DMS53 treated with DMSO at 0.1 percent for 48 hours (cell line): ENCODE measurements around the gene UBE3D.
"Not testable (repeated sequence)": the region's sequence is repeated elsewhere in the genome, so short reads cannot be mapped to it uniquely, and the experiment has no call there.

Source experiments
- DNase-seq: peaks from one replicate; lab custom pipeline; 2025; ENCODE audit not compliant: unreplicated experiment; lab: John Stamatoyannopoulos, UW

Gene UBE3D

DNA sequence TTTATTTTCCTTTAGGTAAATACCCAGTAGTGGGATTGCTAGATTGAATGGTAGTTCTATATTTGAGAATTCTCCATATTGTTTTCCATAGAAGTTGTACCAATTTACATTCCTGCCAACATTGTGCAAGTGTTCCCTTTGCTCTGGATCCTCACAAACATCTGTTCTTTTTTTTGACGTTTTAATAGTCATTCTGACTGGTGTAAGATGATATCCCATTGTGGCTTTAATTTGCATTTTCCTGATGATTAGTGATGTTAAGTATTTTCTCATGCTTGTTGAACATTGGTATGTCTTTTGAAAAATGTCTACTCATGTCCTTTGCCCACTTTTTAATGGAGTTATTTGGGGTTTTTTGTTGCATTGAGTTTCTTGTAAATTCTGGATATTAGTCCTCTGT lies 85.6 kb downstream of the UBE3D start:
- DNase-seq, result no peak

- DNase-seq, result no peak
Measured at GRCh38 chr6:82979657-82980056, 86.0 kb downstream of the UBE3D start.

DNA sequence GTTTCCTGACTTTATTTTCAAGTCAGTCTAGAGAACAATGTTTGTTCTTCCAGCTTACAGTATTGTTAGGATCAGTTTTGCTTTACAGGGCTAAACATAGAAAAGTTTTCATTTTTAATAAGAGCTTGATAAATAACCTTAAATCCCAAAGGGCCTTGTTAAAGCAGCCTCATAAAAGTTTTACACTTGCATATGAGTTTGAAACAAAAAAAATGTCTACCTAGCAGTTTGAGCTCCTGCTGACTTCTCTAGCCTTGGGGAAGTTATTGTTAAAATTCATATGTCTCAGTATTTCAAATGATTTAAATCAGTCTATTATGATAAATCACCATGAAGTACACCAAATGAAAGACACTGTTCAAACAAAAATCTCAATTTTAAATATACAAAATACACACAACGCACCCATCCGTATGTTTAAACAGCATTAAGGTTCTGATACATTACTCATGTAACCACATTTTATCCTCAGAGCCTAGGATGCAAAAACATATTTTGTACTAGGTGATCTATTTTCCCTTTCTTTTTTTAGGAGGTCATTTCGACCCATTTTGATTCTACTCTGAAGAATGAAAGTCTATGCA lies 87.2 kb downstream of the UBE3D start:
- no peak for DNase-seq

- no peak for DNase-seq
Measured at GRCh38 chr6:82976179-82976578, 89.5 kb downstream of the UBE3D start.

DNA sequence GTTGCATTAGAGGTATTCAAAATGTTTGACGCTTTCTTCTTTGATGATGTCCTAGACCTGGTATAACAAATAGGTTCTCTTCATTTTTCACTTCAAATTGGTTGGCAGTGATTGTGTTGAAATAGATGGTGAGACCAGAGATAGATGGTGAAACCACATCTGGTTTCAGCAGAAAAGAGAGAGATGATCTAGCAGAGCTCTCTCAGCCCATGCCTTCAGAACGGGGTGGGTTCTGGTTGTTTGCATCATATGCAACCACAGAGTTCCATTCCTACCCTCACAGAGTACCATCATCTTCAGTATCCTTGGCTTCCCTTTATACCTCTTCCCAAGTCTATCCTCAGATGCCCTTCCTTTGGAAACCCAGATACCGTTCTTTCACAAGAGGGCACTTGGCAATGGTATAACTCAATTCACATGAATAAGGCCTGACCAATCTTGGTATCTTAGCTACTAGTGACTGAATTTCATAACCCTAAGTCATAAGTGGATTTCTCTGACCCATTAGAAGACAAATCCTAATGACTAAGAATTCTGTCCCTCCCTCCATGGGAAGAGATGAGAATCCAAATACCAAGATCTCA lies 93.7 kb downstream of the UBE3D start:
- no peak for DNase-seq

DNA sequence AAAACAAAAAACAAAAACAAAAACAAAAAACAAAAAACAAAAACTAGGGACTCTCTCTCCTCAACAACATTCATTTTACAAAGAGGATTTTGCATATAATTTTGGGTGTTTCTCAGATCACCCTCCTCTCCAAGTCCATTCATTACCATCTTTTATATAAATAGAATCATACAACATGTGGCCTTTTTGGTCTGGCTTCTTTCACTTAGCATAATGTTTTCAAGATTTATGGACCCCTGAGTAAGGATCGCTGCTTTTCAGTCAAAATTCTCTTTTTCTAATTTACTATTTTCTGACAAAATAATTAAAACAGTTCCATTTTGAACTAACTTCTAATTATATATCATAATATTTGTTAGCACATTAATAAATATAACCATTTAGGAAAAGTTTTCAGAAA lies 94.8 kb downstream of the UBE3D start:
- no peak for DNase-seq

DNA sequence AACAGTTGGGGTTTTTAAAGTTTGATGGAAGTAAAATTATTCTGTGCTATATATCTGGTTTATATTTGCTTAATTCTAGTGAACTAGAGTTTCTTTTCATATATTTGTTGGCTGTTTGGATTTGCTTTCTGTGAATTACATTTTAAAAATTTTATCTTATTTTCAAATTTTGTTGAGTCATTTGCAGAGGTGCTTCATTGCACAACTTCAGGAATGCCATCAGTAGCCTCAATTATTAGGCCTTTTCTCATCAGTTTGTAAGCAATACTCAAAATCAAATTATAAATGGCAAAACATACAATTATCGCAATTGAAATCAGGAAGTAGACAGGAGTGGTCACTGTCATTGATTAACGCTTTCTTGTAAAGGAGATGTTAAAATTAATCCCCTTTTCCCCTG lies 96.9 kb downstream of the UBE3D start:
- no peak for DNase-seq

DNA sequence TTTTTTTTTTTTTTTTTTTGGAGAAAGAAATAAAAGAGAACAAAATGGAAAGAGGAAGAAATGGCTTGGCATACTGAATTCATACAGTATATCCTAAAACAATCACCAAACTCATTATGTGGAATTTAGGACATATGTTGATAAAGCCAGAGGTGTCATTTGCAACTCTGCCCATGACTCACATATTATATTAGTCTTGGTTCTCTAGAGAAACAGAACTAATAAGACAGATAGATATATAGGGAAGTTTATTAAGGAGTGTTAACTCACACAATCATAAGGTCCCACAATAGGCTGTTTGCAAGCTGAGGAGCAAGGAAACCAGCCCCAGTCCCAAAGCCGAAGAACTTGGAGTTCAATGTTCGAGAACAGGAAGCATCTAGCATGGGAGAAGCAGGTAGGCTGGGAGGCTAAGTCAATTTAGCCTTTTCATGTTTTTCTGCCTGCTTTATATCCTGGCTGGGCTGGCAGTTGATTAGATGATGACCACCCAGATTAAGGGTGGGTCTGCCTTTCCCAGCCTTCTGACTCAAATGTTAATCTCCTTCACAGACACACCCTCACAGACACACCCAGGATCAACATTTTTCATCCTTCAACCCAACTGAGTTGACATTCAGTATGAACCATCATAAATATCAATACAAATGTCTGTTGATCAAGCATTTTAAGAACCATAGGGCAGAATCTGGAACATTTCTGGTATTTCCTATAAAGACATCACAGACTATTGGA lies 102.3 kb downstream of the UBE3D start:
- no peak for DNase-seq

- no peak for DNase-seq
Measured at GRCh38 chr6:82959385-82959941, 106.2 kb downstream of the UBE3D start.

- DNase-seq, result no peak
Measured at GRCh38 chr6:82958551-82958950, 107.1 kb downstream of the UBE3D start.

DNA sequence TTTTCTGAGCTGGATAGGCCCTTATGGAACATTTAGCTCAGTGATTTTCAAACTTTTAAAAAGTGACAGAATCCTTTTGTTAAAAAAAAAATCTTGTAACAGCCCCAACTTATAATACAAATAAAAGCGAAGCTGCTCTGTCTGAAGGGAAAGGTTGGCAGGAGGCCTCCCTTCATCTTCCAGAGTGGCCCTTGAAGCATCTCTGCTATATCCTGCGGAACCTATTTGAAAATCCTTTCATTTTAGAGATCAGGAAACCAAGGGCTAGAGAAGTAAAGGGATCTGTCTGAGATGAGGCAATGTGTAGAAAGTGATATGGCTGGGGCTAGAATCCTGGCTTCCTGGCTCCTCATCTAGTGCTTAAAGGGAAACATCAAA lies 107.8 kb downstream of the UBE3D start:
- no peak for DNase-seq

DNA sequence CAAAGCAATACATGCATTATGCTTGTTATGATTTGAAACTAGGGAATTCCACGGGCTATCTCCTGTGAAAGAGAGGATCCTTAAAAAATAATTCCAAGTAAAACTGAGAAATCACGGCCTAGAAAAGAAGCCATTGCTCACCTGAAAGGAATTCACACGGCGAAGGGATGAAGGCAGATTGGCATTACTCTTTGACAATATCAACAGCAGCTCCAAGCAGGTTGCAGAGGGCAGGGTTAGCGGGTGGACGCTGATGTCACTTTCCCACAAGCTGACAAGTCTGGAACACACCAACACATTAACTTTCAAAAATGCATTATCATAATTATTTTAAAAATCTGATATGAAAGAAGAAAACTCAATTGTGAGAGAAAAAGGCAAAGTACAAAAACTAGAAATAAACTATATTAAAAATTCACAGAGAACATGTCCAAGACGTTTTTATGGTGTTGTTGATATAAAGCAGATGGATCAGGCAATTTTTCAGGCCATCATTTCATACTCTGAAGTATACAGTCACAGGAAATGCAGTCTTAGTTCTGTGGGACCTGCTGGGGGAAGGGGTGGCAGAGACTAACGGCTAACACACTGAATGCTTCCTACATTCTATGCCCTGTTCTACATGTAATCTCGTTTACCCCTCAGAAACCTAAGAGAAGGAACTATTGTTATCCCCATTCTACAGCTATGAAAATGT lies 108.3 kb downstream of the UBE3D start:
- no peak for DNase-seq

DNA sequence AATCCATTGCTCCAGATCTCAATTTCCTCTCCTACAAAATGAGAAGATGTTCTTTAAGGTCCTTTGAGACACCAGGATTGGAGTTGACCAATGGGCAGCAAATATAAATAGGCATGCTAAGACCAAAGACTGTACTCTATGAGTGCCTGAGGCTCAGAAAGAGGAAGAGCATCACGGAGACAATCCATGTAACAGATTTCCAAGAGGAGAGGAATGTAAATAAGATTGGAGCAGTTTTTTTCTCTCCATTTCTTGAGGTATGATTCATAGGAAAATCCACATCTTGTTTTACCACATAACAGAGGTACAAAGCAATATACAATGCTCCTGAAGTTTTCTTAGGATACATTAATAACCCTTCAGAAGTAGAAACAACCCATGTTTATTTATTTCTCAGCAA lies 109.8 kb downstream of the UBE3D start:
- no peak for DNase-seq

DNA sequence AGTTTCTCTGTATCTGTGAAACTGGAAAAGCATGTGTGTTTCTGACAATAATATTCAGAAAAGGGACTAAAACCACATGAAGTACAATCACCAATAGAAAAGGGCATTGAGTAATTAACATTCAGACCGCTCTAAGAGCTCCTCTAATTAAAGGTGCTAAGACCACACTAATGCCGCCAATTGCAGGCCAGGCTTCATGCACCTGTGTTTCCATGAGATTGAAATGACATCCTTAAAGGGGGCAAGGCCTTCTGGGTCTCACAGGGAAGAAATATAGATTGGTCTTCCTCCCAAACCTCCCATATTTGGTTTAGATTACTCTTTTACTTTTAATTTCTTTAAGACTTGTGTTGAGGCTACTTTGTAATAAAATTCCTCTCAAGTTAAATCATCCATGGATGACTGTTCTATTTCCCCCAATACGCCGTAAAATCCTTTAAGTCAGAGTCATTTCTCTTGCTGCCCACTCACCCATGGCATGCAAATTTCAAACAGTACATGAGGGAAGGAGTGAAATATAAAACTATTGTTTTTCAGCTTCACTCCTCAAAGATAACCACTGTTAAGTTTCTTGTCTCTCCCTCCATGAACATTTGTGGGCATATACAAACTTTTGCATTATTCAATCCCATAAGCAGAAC lies 110.6 kb downstream of the UBE3D start:
- no peak for DNase-seq

DNA sequence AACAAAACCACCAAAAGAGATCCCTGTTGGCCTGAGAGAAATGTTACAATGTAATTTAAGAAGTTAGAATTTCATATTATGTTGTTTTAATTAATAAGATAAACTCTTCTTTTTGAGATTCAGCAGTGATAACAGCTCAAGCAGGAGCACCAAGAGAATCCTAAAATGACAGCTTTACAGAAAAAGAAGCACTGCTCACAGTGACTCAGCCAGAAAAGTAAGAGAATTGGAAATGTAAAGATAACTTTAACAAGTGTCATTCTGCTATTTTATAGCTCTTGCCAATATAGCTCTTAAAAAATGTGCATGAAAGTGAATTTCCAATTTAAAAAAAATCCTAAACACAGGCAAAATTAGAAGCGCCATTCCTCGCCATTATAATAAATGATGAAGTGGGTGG lies 111.3 kb downstream of the UBE3D start:
- no peak for DNase-seq

DNA sequence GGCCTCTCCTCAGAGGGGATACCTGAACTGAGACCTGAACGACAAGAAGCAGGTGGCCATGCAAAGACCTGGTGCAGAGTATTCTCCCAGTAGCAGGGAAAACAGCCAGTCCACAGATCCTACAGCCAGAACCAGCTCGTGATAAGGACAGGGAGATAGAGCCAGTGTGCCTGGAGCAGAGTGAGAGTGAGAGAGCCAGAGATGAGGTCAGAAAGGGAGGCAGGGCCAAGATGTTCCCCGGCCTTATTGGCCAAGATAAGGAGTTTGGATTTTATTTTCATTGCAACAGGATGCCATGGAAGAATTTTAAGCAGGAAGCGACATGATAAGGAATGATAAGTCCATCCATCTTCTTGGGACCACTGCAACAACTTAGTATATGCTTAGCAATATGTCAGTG lies 111.8 kb downstream of the UBE3D start:
- DNase-seq, result no peak

DNA sequence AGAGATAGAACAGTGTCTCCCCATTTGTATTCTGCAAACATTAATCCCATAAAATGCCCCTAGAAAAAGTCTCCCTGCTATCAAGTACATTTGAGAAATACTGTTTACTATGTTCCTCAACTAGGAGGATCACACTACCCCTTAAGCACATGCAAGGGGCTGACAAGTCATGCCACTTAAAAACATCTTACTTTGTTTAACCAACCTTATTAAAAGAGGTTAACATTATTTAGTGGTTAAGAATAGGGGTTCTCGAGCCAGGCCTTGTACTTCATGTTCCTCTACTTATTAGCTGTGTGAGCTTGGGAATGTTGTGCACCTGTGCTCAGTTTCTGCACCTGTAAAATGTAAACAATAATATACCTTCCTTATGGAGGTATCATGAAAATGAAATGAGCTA lies 113.7 kb downstream of the UBE3D start:
- no peak for DNase-seq

- DNase-seq, result no peak
Measured at GRCh38 chr6:82951389-82951788, 114.3 kb downstream of the UBE3D start.

- DNase-seq, result not testable (repeated sequence)
Measured at GRCh38 chr6:82930915-82931314, 134.7 kb downstream of the UBE3D start.

GRCh38 chr6:82924799-82925535 lies 140.7 kb downstream of the UBE3D start:
- peak; percentile 23 for DNase-seq

DNA sequence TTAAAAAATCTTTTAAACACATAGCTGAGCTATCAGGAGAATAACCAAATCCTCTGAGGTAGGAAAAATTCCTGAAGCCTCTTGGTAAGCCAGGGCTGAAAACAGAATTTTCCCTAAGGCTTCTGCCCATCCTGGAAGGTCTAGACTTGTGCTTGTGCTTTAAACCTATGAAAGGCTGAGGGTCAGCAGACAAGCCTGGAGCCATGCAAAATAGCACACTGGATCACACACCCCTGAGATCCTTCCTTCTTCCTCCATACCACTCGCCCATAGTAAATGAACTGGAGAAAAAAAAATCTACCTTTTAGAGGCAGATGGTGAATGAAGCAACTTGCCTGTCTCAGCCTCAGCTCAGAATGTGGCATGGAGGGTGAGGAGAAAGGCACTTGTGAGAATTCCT lies 144.4 kb downstream of the UBE3D start:
- DNase-seq, result no peak
